Measurements from ENCODE around the gene ZNF324. TPM values are rescaled to one million over a fixed set of nuclear protein-coding genes. Genes with fewer than 3 reads are reported as not detected.
A peak's percentile ranks its signal among the peaks of the same experiment; 100 is the strongest.

Gene ZNF324
- total and polyA plus RNA-seq, 9 of the 15 experiments (the other 6 are each of a cell fraction or from before 2014, with no cell fraction given): 0.92 to 16.4 (median 5.3) TPM

- TF ChIP-seq CTBP1 (IDR thresholded peaks at IDR 0.05; ENCODE audit: borderline replicate concordance) (peak; percentile 99), MITF (IDR thresholded peaks at IDR 0.05) (peak; percentile 42; the same call in 1 of the 2 replicates), MYNN (IDR thresholded peaks at IDR 0.05) (no peak), MYNN (CRISPR knock-in tag; IDR thresholded peaks at IDR 0.05) (no peak), TFE3 (CRISPR knock-in tag; IDR thresholded peaks at IDR 0.05) (peak; percentile 92), CXXC5 (CRISPR knock-in tag; IDR thresholded peaks at IDR 0.05) (peak; percentile 75), MGA (IDR thresholded peaks at IDR 0.05) (peak; percentile 63), ATF1 (CRISPR knock-in tag; IDR thresholded peaks at IDR 0.05) (no peak), ATF1 (tag; IDR thresholded peaks at IDR 0.05) (peak; percentile 29; the same call in 1 of the 2 replicates), ZNF79 (CRISPR knock-in tag; IDR thresholded peaks at IDR 0.05; ENCODE audit: low read depth) (no peak), MECOM (CRISPR knock-in tag; IDR thresholded peaks at IDR 0.05) (peak; percentile 49; the same call in 1 of the 2 replicates), BHLHE40 (IDR thresholded peaks at IDR 0.05; ENCODE audit: low read length) (peak; percentile 73), ZNF408 (CRISPR knock-in tag; IDR thresholded peaks at IDR 0.05; ENCODE audit: low read depth) (no peak), ZNF395 (CRISPR knock-in tag; IDR thresholded peaks at IDR 0.05) (peak; percentile 76; the same call in 1 of the 2 replicates)
Observed at GRCh38 chr19:58509731-58510083, 42.8 kb downstream of the ZNF324 start (continued).

All from K562 (cell line).